SK-N-SH (cell line): Measurements from ENCODE around the gene MRPS5. TPM values are rescaled to one million over a fixed set of nuclear protein-coding genes. Genes with fewer than 3 reads are reported as not detected.

Experiments
- CHD2 ChIP-seq: fragments of 150-350 bp; IDR thresholded peaks from 2 replicates; pipeline ENCODE4 v1.6.1; 2018; ENCODE audit warnings: low read length; ENCODE audit not compliant: partially characterized antibody
- ELF1 ChIP-seq: IDR thresholded peaks from 2 replicates; pipeline ENCODE4 v1.4.0; 2012
- EP300 ChIP-seq, 2 experiments: IDR thresholded peaks; 2 replicates each; pipeline versions ENCODE4 v1.4.0 to v1.6.1; 2012; ENCODE audit warnings: borderline replicate concordance in 1 of 2, low read depth in 1 of 2, low read length in 1 of 2
- FOSL2 ChIP-seq: IDR thresholded peaks from 2 replicates; pipeline ENCODE4 v1.4.0; 2012; ENCODE audit warnings: low read depth, mild to moderate bottlenecking, moderate library complexity, borderline replicate concordance
- FOXJ3 ChIP-seq: sonication (generic); formaldehyde crosslinking; IDR thresholded peaks from 2 replicates; pipeline ENCODE4 v1.5.1; 2020; ENCODE audit warnings: mild to moderate bottlenecking, missing genetic modification reagents
- FOXM1 ChIP-seq: IDR thresholded peaks from 2 replicates; pipeline ENCODE4 v1.4.0; 2012; ENCODE audit warnings: low read depth, mild to moderate bottlenecking
- GABPA ChIP-seq: IDR thresholded peaks from 2 replicates; pipeline ENCODE4 v1.4.0; 2012; ENCODE audit warnings: low read depth, mild to moderate bottlenecking
- GATA2 ChIP-seq: sonication (generic); formaldehyde crosslinking; IDR thresholded peaks from 2 replicates; pipeline ENCODE4 v1.5.0; 2020; ENCODE audit warnings: mild to moderate bottlenecking, missing genetic modification reagents
- NFIC ChIP-seq: IDR thresholded peaks from 2 replicates; pipeline ENCODE4 v1.4.0; 2012; ENCODE audit warnings: borderline replicate concordance
- NRF1 ChIP-seq: IDR thresholded peaks from 2 replicates; pipeline ENCODE4 v1.6.1; 2012; ENCODE audit warnings: low read depth, mild to moderate bottlenecking, low read length
- POLR2AphosphoS5 ChIP-seq: IDR thresholded peaks from 2 replicates; pipeline ENCODE4 v1.6.1; 2012; ENCODE audit warnings: low read depth, low read length
- RAD21 ChIP-seq: IDR thresholded peaks from 2 replicates; pipeline ENCODE4 v1.6.1; 2012; ENCODE audit warnings: mild to moderate bottlenecking, low read length
- RCOR1 ChIP-seq: fragments of 150-350 bp; IDR thresholded peaks from 2 replicates; pipeline ENCODE4 v1.6.1; 2017; ENCODE audit warnings: antibody characterized with exemption, low read length
- SIN3A ChIP-seq: IDR thresholded peaks from 2 replicates; pipeline ENCODE4 v1.6.1; 2012; ENCODE audit warnings: low read depth, mild to moderate bottlenecking, low read length, moderate library complexity, borderline replicate concordance
- SMC3 ChIP-seq: IDR thresholded peaks from 2 replicates; pipeline ENCODE4 v1.6.1; 2012; ENCODE audit warnings: low read depth, low read length, improper control_type of control experiment
- YY1 ChIP-seq: IDR thresholded peaks from 2 replicates; pipeline ENCODE4 v1.4.0; 2012; ENCODE audit warnings: low read depth, mild to moderate bottlenecking
- polyA plus RNA-seq, 3 experiments: library from polyadenylated mRNA; depleted of rRNA; stranded (reverse); fragments of >200 nt; gene quantifications; 2 replicates each; pipeline ENCODE4 v1.2.3, GENCODE V29; 2012
- TF ChIP-seq, protein P1 (sequence below): IDR thresholded peaks from 2 replicates; pipeline ENCODE4 v1.6.1; 2012; ENCODE audit warnings: mild to moderate bottlenecking, low read depth, low read length, moderate library complexity
- TF ChIP-seq, protein P2 (sequence below): IDR thresholded peaks from 2 replicates; pipeline ENCODE4 v1.4.0; 2012; ENCODE audit warnings: low read depth
- TF ChIP-seq, protein P3 (sequence below): fragments of 150-350 bp; IDR thresholded peaks from 2 replicates; pipeline ENCODE4 v1.6.1; 2017; ENCODE audit warnings: antibody characterized with exemption, low read length, low read depth, borderline replicate concordance
- TF ChIP-seq, protein P4 (sequence below): fragments of 150-350 bp; IDR thresholded peaks from 2 replicates; pipeline ENCODE4 v1.6.1; 2016; ENCODE audit warnings: mild to moderate bottlenecking, low read depth, low read length

MRPS5 gene
- polyA plus RNA-seq, 1 of the 3 experiments (the other 2 are of a cell fraction) = 32.8 TPM

DNA sequence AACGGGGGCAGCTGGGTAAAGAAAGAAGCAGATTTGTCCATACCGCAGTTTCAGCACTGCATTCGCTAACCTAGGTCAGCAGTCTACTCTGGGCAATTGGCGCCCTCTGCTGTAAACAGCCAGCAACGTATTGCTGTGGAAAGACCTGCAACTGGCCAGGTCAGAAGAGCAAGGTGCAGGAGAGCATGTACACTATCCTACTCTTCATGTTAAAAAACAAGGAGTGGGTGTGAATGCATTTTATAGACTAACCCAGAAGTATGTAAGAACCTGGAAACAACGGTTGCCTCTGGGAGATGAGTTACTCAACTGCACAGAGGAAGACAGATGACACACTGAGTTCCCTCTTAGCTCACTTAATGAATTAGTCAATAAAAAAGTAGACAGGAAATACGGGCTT lies 6.2 kb downstream of the MRPS5 start (continued):
- TF ChIP-seq, protein P1, sequence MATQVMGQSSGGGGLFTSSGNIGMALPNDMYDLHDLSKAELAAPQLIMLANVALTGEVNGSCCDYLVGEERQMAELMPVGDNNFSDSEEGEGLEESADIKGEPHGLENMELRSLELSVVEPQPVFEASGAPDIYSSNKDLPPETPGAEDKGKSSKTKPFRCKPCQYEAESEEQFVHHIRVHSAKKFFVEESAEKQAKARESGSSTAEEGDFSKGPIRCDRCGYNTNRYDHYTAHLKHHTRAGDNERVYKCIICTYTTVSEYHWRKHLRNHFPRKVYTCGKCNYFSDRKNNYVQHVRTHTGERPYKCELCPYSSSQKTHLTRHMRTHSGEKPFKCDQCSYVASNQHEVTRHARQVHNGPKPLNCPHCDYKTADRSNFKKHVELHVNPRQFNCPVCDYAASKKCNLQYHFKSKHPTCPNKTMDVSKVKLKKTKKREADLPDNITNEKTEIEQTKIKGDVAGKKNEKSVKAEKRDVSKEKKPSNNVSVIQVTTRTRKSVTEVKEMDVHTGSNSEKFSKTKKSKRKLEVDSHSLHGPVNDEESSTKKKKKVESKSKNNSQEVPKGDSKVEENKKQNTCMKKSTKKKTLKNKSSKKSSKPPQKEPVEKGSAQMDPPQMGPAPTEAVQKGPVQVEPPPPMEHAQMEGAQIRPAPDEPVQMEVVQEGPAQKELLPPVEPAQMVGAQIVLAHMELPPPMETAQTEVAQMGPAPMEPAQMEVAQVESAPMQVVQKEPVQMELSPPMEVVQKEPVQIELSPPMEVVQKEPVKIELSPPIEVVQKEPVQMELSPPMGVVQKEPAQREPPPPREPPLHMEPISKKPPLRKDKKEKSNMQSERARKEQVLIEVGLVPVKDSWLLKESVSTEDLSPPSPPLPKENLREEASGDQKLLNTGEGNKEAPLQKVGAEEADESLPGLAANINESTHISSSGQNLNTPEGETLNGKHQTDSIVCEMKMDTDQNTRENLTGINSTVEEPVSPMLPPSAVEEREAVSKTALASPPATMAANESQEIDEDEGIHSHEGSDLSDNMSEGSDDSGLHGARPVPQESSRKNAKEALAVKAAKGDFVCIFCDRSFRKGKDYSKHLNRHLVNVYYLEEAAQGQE = no peak
- TF ChIP-seq FOXJ3 (CRISPR knock-in tag) = no peak
- TF ChIP-seq RCOR1 = no peak
- peak; percentile 64 for TF ChIP-seq SMC3
- TF ChIP-seq YY1 = no peak
- TF ChIP-seq NRF1 = no peak
- TF ChIP-seq CHD2 = no peak
- TF ChIP-seq GABPA = no peak
- TF ChIP-seq, protein P2, sequence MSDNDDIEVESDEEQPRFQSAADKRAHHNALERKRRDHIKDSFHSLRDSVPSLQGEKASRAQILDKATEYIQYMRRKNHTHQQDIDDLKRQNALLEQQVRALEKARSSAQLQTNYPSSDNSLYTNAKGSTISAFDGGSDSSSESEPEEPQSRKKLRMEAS = no peak
- TF ChIP-seq EP300 (IDR thresholded peaks at IDR 0.05; ENCODE audit: borderline replicate concordance in 1 of 2, low read depth in 1 of 2, low read length in 1 of 2) = no peak
- TF ChIP-seq ELF1 = no peak
- TF ChIP-seq, protein P3, sequence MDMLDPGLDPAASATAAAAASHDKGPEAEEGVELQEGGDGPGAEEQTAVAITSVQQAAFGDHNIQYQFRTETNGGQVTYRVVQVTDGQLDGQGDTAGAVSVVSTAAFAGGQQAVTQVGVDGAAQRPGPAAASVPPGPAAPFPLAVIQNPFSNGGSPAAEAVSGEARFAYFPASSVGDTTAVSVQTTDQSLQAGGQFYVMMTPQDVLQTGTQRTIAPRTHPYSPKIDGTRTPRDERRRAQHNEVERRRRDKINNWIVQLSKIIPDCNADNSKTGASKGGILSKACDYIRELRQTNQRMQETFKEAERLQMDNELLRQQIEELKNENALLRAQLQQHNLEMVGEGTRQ = no peak
- no peak for TF ChIP-seq POLR2AphosphoS5
- TF ChIP-seq FOXM1 = no peak
- no peak for TF ChIP-seq NFIC
- TF ChIP-seq FOSL2 = no peak
- TF ChIP-seq RAD21 = peak; percentile 83
- TF ChIP-seq SIN3A = no peak
- TF ChIP-seq, protein P4, sequence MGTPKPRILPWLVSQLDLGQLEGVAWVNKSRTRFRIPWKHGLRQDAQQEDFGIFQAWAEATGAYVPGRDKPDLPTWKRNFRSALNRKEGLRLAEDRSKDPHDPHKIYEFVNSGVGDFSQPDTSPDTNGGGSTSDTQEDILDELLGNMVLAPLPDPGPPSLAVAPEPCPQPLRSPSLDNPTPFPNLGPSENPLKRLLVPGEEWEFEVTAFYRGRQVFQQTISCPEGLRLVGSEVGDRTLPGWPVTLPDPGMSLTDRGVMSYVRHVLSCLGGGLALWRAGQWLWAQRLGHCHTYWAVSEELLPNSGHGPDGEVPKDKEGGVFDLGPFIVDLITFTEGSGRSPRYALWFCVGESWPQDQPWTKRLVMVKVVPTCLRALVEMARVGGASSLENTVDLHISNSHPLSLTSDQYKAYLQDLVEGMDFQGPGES = no peak
- TF ChIP-seq GATA2 (CRISPR knock-in tag) = no peak
